Fibroblast of skin of scalp (primary cell): ENCODE data around the gene CPNE7.
"Not testable (repeated sequence)": the region's sequence is repeated elsewhere in the genome, so short reads cannot be mapped to it uniquely, and the experiment has no call there.

Experiments used
- DNase-seq: peaks from one replicate; pipeline ENCODE4 v3.0.0-alpha.2; 2013

Gene CPNE7

GRCh38 chr16:89583895-89584644 lies 8.5 kb downstream of the CPNE7 start:
- DNase-seq: no peak

DNA sequence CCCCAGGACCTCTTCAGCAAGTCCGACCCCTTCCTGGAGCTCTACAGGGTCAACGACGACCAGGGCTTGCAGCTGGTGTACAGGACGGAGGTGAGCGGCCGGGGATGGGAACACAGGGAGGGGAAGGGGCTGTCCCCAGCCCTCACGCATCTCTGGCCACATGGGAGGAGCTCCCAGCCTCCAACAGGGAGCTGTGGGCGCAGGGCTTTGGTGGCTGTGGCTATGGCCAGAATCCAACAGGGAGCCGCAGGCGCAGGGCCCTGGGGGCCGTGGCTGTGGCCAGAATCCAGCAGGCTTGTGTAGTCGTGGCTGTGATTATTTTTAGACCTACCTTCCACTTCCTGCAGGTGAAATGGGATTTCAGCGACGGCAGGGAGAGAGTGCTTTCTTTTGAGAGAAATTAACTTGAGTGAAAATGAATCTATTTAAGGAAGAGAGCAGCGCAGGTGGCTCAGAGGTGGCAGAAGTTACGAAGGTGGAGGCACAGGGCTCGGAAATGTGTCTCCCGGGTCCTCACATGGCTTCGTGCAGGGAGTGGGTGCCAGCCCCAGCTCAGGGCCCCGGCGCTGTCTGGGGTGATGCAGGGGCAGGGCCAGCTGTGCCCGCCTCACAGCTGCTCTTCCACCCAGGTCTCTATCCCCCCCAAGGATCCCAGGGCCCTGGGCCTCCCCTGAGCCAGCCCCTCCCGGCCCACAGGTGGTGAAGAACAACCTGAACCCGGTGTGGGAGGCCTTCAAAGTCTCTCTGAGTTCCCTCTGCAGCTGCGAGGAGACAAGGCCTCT lies 9.4 kb downstream of the CPNE7 start:
- no peak for DNase-seq

DNA sequence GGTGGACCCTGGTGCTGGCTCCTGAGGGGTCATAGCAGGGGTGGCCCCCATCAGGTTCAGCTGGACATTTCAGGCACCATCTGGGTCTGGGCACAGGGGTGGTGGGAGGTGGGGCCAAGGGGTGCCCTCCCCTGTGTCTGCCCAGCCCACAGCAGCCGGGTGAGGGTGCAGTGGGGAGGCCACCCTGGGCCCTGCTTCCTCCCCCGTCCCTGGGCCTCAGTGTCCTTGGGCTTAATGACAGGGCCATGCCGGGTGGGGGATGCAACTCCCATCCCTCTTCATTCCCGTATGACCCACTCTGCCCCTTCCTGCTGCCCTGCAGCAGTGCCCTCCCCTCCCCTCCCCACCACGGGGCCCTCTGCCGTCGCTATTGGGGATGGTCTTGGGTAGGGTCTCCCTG lies 10.7 kb downstream of the CPNE7 start:
- no peak for DNase-seq

DNA sequence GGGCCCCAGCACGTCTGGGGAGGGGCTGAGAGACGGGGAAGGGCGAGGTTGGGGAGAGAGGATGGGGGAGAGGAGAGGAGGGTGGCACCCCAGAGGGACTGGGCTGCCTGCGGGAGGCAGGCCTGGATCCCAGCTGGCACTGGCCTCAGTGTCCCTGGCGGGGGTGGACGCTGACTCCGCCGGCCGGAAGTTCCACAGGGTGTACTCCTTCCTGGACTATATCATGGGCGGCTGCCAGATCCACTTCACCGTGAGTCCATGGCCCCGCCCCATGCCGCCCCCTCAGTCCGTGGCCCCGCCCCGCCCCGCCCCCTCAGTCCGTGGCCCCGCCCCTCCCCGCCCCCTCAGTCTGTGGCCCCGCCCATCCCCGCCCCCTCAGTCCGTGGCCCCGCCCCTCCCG lies 11.3 kb downstream of the CPNE7 start:
- no peak for DNase-seq

DNA sequence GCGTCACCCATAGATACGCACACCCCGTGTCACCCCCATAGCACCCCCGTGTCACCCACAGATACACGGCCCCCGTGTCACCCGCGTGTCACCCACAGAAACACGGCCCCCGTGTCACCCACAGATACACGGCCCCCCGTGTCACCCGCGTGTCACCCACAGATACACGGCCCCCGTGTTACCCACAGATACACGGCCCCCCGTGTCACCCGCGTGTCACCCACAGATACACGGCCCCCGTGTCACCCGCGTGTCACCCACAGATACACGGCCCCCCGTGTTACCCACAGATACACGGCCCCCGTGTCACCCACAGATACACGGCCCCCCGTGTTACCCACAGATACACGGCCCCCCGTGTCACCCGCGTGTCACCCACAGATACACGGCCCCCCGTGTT lies 12.1 kb downstream of the CPNE7 start:
- not testable (repeated sequence) for DNase-seq

DNA sequence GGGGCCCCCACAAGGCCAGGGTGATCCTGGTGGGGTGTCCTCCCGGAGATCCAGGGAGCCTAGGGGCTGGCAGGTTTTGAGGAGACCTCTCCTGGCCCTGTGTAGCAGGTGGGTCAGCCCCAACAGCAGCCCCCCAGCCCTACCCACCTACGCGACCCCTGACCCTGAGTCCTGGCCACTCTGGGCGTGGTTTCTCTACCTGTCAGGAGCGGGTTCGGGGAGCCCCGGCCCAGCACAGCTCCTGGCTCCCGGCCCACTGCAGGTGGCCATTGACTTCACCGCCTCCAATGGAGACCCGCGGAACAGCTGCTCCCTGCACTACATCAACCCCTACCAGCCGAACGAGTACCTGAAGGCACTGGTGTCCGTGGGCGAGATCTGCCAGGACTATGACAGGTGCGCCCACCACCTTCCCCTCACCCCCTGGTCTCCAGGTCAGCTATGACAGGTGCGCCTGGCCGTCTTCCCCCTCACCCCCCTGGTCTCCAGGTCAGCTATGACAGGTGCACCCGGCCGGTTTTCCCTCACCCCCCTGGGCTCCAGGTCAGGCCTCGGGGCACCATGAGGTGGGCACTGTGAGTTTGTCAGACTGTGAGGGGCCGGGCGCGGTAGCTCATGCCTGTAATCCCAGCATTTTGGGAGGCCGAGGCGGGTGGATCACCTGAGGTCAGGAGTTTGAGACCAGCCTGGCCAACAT lies 13.0 kb downstream of the CPNE7 start:
- DNase-seq: no peak

- DNase-seq: no peak
These were observed 13.8 kb downstream of the CPNE7 start for GRCh38 chr16:89589241-89589926.

DNA sequence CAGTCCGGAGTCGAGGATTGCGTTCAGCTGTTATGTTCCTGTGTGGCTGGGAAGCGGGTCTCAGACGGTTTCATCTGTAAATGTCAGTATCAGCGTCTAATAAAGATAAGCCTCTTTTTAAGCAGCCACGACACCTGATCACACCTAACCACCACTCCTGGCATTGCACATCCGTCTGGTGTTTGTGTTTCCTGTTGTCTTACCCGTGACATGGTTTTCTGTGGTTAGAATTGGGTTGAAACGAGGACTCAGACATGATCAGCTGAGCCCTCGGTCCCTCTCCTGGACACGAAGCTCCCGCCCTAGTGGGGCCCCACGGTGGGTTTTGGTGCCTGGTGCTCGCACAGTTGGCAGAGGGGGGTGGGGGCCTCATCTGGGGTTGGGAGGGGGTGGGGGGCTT lies 18.3 kb downstream of the CPNE7 start:
- DNase-seq: no peak

- no peak for DNase-seq
These were observed 19.9 kb downstream of the CPNE7 start for GRCh38 chr16:89595330-89596060.

DNA sequence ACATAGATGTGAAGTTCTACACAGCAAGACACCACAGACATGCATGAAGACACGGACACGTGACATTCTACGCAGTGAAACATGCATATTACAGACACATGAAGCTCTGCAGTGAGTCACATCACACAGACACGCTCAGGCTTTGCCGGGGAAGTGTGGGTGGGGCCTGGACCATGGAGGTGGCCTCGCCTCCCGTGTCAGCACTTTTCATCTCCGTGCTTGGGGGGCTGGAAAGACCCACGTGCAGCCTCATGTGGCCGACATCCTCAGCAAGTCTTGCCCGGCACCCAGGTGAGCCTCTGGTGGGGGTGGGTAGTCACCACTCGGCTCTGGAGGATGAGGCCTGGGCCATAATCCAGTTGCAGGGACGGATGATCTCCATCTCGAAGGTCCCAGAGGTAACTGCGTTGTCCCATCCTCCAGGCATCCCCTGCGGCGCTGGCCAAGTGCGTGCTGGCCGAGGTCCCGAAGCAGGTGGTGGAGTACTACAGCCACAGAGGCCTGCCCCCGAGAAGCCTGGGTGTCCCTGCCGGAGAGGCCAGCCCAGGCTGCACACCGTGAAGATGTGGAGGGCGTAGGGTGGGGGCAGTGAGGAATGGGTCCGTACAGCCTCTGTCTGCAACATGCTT lies 20.6 kb downstream of the CPNE7 start:
- DNase-seq: no peak

DNA sequence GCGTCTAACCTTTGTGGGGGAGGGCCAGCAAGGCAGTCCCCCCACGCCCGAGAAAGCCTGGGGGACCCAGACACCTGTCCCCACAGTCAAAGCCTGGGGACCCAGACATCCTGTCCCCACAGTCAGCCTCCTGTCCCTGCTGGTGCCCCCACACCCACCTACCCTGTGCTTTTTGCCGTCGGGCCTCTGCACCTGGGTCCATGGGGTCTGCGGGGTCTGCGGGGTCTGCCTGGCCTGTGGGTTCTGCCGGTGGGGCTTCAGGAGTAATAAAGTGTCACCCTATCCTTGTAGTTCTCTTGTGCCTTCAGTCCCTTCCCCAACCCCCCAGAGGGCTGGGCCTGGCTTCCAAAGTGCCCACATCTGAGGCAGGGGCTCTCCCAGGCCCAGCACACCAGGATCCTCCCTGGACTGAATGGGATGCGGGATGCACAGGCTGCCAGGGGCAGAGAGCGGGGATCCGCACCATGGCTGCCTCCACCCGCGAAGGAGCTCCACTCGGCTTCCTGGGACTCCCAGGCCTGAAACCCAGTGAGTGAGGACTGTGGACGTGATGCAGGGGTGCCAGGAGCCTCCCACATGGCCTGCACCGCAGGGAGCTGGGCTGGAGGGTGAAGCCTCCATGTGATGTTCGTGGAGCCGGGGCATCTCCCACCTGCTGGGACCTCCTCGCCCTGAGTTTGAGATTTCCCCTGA lies 21.5 kb downstream of the CPNE7 start:
- no peak for DNase-seq

DNA sequence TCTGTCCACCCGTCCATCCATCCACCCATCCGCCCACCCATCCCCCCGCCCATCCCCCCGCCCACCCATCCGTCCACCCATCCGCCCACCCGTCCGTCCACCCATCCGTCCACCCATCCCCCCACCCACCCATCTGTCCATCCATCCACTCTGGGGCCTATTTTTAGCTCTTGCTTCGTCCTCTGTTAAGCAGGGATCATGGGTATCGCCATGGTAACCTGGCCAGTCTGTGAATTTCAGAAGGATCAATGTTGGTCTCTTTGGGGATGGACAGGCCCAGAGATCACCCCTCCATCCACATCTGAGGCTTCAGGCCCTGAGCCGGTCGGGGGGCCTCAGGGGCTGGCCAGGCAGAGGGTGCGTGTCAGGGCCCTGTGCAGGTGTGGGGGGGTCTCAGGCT lies 22.6 kb downstream of the CPNE7 start:
- DNase-seq: no peak

DNA sequence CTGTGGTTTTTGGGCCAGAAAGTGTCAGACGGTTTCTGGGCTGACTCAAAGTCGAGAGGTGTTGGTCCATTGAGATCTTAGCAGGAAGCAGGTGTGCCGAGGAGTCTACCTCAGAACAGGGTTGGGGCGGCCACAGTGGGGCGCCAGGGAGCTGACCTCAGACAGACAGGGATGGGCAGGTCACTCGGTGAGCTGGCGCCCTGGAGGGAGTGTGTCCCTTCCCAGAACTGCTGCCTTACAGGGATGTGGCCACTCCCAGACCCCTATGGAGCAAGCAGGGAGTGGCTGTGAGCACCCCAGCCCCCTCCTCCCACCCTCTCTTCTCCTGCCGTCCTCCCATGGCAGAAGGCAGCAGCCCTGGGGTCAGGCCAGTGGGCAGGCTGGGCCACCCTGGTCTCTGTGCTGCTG lies 23.9 kb downstream of the CPNE7 start:
- DNase-seq: no peak

GRCh38 chr16:89599902-89600301 lies 24.3 kb downstream of the CPNE7 start:
- DNase-seq: no peak

GRCh38 chr16:89600427-89600826 lies 24.9 kb downstream of the CPNE7 start:
- DNase-seq: no peak

- DNase-seq: no peak
These were observed 25.4 kb downstream of the CPNE7 start for GRCh38 chr16:89600956-89601355.

DNA sequence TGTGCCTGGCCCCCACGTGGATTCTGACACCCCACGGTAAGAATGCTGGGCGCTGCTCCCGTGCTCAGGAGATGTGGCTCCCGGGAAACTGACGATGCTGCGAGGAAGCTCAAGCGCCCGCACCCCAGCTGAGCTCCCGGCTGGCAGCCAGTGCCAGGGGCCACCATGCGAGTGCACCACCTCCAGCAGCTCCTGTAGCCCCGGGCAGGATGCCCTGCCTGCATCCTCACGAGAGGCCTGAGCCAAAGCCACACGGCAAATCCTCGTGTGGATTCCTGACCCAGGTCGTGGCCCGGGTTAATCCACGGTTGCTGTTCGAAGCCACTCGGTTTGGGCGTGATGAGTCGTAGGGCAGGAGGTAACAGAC lies 26.3 kb downstream of the CPNE7 start:
- no peak for DNase-seq

DNA sequence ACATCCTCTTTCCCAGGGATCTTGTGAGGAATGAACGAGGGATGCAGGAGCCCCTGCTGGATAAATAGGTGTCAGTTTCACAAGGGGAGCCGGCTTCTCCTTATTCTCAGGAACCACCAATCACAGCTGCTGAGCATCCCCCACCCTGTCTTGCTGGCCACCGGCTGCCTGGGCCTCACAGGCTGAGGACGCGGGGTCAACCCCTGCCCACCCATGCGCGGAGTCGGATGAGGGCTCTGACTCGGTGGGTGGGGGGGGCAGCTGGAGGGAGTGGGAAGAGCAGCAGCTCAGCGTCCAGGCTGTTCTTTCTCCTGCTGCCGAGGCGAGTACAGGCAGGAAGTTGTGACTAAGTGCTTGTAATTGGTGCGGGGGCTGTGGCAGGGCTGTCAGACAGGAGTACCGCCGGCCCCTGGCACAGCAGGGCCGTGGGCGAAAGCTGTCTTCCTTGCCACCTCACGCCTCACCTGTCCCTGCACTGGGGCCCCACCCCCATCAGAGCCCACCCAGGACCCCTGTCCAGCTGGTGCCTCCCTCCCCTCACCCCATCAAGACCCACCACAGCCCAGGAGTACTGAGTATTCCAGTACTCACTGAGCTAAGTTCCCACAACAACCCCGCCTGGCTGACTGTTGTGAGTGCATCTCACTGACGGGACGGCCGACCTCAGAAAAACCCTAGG lies 26.9 kb downstream of the CPNE7 start:
- peak; percentile 76 for DNase-seq

DNA sequence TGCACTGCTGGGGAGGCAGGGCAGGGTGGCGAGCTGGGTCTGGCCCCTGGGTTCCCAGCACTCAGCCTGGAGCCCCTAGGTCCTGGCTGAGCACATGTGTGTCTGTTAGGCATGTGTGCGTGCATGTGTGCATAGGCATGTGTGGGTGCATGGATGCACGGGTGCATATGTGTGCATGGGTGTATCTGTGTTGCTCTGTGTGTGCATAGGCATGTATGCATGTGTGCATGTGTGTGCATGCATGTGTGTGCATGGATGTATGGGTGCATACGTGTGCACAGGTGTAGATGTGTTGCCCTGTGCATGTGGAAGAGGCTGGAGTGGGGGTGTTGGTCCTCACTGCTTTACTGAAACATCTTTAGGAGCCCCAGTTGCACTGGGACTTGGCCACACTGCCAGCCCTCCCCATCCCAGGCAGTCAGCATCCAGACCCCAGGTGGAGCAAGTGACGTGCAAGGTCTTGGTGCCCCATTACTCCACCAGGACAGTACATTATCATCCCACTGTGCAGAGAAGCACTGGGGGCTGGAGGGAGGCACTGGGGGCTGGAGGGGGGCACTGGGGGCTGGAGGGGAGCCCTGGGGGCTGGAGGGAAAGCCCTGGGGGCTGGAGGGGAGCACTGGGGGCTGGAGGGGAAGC lies 27.5 kb downstream of the CPNE7 start:
- DNase-seq: no peak

DNA sequence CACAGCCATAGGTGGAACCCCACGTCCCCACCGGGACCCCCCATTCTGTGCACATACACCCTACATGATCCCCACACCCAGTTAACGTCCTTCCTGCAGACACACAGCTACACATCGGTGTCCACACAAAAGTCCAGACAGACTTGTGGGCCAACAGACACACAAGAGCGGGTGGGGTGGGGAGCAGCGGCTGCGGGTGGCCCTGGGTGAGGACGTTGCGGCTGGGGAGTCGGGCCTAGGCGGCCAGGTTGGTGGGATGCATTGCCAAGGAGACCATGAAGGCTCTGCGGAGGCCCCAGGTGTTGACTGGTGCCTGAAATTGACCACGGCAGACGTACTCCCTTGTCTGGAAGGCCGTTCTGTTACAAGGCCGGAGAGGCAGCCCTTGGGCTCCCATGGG lies 29.2 kb downstream of the CPNE7 start:
- no peak for DNase-seq
